Endometrial microvascular endothelial cells (primary cell): ENCODE measurements around the gene CNOT3. TPM values are rescaled to one million over a fixed set of nuclear protein-coding genes. Genes with fewer than 3 reads are reported as not detected.

Source experiments
- in situ Hi-C: cut with HindIII; loops from 2 replicates; pipeline ENCODE4 v1.10.0; 2017; ENCODE audit warnings: low sequenced_read_pairs, low pct_unique_long_range_greater_than_20kb; ENCODE audit errors: inconsistent ontology term
- total RNA-seq: library from RNA; depleted of rRNA; stranded (reverse); fragments of >200 nt; gene quantifications from one replicate; pipeline ENCODE4 v1.2.3, GENCODE V29; 2015; ENCODE audit errors: inconsistent ontology term

CNOT3 gene
- total RNA-seq, 1 donor from 2014 or later: 20.3 TPM

DNA sequence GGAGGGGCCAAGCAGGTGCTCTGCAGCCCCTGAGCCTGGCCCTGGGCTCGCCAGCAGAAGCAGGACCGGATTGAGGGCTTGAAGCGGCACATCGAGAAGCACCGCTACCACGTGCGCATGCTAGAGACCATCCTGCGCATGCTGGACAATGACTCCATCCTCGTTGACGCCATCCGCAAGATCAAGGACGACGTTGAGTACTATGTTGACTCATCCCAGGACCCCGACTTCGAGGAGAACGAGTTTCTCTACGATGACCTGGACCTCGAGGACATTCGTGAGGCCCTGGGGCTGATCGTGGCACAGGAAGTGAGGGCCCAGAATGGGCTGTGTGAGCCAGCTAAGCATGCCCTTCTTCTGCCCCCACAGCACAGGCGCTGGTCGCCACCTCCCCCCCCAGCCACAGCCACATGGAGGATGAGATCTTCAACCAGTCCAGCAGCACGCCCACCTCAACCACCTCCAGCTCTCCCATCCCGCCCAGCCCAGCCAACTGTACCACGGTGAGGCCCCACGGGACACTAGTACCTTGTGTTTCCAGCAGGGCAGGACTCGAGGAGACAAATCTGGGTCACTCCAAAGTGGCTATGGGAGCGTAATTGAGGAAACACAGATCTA, 8.1 kb downstream of the CNOT3 start:
- in situ Hi-C loops: no loop called here

DNA sequence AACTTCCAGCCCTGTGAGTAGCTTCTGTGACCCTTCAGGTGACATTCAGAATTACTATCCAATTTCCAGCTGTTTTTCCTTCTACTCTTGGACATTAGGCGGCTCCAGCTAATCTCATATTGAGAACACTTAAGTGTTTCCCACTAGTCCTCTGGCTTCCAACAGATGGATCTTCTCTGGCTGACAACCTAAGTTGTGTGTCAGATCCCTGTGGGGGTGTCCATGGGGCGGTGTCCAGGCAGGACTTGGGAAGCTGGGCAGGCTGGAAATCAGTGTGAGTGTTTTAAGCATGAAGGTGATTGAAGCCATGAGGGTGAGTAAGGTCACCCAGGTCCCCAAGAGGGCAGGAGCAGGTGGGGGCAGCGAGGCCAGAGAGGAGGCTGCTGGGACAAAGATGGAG, 10.1 kb downstream of the CNOT3 start:
- in situ Hi-C loops: no loop called here

DNA sequence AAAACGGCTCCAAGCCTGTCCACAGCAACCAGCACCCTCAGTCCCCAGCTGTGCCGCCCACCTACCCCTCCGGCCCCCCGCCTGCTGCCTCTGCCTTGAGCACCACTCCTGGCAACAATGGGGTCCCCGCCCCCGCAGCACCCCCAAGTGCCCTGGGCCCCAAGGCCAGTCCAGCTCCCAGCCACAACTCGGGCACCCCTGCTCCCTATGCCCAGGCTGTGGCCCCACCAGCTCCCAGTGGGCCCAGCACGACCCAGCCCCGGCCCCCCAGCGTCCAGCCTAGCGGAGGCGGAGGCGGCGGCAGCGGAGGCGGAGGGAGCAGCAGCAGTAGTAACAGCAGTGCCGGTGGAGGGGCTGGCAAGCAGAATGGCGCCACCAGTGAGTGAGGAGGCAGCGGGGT, 10.6 kb downstream of the CNOT3 start:
- in situ Hi-C loops: no loop called here

DNA sequence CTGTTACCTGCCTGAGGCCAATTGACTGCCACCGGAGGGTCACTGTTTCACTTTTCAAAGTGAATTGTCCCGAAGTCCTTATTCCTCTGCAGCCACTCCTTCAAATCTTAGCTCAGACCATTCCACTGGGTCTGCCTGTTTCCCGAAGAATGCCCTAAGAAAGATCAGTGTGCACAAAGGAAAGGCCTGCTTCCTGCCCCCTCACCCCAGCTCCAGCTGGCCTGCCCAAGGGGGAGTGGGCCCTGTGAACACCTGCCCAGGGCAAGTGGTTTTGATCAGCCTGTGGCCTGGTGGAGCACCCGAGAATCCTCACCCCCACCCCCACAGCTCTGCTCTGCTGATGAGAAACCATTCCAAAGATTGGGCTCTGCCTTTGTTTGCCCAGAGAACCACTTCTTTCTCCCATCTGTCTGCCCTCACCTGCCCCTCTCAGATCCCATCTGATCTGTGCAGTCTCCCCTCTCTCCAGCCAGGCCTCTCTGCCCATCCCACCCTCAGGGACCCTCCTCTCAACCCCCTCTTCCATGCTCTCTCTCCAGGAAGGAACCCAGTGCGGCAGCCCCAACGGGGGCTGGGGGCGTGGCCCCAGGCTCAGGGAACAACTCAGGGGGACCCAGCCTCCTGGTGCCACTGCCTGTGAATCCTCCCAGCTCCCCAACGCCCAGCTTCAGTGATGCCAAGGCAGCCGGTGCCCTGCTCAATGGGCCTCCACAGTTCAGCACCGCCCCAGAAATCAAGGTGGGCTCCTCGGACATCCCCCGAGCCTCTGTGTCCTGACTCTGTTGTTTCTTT, 11.7 kb downstream of the CNOT3 start:
- in situ Hi-C loops: no loop called here

DNA sequence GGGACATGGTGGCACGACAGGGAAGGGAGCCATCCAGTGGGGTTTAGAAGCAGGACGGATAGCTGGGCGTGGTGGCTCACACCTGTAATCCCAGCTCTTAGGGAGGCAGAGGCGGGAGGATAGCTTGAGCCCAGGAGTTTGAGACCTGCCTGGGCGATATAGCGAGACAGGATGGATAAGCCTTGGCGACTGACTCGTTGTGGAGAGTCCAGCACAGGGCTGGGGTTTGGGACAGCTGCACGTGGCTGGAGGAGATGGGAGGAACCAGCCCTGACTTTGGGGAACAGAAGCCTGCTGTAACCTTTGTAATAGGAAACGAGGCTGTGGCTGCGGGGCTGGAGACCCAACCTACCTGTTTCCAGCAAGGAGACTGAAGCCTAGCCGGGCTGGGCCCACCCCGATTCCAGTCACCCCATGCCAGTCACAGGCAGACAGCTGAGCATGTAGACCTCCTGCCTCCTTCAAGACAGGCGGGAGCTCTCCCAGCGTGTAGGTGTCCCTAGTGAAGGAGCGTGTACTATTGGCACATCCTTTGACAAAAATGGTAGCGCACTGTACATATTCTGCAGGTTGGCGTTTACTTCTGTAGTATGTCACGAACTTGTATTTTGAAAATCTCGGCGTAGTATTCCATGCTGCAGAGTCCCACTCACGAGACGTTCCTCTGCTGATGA, 13.9 kb downstream of the CNOT3 start:
- in situ Hi-C loops: no loop called here

DNA sequence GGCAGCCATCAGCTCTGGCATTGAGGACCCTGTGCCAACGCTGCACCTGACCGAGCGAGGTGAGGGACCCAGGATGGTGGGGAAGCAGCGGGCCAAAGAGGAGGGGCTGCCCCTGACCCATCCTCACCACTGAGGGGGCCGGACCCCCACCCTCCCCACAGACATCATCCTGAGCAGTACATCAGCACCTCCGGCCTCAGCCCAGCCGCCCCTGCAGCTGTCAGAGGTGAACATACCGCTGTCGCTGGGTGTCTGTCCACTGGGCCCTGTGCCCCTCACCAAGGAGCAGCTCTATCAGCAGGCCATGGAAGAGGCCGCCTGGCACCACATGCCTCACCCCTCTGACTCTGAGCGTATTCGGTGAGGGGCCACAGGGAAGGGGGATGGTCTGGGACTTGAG, 14.7 kb downstream of the CNOT3 start:
- in situ Hi-C loops: no loop called here

DNA sequence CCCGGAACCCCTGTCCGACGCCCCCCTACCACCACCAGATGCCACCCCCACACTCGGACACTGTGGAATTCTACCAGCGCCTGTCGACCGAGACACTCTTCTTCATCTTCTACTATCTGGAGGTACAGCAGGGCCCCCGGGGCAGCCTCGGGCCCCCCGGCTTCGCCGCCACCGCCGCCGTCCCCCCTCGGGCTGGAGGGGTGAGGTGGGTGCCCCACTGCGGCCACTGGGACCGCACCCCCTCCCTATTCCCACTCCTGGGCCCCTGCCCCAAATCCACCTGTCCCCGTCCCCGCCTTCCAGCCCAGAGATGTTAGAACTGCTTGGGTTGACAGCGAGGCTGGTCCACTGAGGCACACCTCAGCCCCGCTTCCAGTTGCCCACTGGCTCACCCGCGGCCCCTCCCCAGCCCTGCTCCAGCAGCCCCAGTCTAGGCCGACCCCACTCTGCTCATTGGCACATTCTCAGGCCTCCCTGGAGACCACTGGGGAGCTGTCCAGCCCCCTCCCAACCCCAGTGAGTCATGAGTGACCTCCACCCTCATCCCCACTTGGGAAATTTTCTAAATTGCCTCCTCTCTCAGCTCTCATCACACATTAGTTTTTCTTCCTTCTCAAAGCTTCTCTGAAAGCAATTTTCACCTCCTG, 15.4 kb downstream of the CNOT3 start:
- in situ Hi-C loops: no loop called here

DNA sequence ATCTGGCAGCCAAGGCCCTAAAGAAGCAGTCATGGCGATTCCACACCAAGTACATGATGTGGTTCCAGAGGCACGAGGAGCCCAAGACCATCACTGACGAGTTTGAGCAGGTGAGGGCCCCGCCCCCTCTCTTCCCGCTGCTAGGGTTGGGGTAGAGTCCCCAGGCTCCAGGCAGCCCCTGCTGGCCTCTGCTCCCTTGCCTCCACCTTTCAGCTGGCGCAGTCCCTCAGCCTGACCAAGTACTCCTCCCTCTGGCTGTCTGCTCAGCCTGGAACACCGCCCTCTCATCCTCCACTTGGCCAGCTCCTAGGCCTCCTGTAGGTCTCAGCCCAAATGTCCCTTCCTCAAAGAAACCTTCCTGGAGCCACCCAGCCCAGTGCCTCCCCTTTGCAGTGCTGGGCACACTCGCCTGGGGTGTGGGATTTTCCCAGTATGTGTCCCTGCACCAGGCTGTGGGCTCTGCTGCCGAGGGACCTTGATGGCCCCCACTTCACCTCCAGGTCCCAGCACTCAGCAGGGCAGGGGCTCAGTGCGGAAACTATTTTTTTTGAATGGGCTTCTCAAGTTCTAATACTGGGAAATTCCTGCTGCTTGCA, 16.3 kb downstream of the CNOT3 start:
- in situ Hi-C loops: no loop called here

DNA sequence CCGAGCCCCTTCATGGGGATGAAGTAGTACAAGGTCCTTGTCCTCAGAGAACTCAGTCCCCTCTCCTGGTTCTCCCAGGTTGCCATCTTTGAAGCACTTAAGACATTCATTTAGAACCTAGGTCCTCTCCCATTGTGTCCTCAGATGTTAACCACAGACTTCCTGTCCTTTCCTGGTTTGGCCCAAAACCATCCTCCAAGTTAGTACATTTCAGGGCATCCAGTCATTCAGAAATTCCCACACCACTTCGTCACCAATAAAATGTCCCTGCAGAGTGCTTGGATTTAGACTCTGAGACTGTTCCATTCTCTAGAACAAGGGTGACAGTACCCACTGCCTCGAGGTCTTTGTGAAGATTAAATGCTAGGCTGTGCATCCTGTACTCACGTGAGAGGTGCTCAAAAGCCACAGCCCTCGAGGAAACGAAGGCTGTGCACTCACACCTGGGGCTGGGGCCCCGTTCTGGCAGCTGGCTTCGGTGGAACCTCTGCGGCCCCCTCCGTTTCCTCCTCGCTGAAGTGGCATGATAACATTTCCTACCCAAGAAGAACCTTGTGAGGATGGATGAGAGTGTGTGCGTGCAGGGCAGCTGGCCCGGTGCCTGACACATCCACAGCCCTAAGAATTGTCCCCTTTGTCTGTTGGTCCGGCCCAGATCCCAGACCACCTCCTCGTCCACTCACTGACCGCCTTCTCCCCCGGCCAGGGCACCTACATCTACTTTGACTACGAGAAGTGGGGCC, 17.2 kb downstream of the CNOT3 start:
- in situ Hi-C loops: no loop called here

DNA sequence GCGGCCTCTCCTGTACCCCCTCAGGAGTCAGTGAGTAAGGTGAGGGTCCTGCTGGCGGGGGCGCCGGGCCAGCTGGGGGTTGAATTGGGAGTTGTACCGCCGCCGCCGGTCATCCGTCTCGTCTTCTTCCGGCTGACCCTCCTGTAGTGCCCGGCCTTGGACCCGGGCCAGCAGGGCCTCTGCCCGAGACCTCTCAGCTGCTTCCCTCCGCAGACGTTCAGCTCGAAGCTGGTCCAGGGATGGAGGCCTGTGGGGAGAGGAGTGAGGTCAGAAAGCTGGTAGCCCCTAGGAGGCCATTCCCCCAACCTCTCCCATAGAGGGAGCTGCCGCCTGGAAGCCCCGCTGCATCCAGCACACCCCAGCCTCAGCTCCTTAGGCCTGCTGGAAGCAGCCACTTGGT, 18.1 kb downstream of the CNOT3 start:
- in situ Hi-C loops: no loop called here

DNA sequence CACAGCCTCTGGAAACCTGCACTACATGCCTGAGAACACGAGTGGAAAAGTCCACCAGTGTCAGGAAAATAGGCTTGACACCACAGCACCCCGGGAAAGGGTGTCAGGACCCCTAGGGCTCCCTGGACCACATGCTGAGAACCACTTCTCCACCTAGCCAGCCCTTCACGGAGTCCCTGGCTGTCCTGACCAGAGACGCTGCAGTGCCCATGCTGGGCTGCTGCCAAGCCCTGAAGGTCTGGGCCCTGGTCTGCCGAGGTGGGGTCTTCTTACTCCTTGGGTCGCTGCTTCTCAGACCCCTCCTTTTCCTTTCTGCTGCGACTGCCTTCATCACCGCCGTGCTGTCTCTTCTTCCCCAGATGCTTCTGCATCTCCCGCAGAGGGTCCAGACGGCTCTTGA, 18.9 kb downstream of the CNOT3 start:
- in situ Hi-C loops: no loop called here

DNA sequence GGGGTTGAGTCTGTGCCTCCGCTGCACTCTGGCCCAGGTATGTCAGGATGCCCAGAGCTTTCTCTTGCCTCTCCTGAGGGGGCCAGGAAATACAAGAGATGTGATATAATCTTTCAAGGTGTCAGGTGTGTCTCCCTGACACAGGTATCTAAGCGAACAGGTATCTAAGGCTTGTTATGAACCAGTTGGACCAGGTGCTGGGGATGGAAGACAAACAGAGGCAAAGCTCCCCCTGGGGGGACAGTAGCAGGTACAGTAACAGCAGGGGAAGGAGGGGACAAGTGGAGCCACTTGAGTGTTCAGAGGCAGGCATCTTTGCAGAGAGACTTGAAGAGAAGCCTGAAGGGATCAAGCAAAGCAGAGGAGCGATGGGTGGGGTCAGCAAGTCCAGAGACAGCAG, 19.4 kb downstream of the CNOT3 start:
- in situ Hi-C loops: no loop called here

DNA sequence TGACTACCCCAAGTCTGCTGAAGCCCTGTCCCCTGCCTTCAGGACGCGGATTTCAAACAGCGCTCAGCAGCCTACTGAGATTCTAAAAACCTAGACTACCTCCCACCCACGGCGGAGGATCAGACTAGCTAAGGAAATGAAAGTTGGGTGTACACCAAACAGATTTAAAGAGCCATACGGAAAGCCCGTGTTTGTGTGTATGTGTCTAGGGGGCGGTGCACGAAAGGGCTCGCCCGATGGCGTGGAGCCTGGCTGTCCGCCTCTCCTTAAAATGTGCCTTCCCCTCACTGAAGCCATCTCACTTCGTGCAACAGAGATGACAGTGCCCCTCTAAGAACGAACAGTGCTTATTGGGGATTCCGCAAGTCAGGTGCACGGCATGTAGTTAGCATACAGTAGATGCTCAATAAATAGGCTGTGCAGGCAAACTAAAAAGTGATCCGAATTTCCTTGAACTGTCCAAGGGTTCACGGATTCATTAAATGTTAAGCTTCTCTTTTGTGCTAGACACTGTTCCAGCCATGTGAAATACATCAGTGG, 21.3 kb downstream of the CNOT3 start:
- in situ Hi-C loops: no loop called here

DNA sequence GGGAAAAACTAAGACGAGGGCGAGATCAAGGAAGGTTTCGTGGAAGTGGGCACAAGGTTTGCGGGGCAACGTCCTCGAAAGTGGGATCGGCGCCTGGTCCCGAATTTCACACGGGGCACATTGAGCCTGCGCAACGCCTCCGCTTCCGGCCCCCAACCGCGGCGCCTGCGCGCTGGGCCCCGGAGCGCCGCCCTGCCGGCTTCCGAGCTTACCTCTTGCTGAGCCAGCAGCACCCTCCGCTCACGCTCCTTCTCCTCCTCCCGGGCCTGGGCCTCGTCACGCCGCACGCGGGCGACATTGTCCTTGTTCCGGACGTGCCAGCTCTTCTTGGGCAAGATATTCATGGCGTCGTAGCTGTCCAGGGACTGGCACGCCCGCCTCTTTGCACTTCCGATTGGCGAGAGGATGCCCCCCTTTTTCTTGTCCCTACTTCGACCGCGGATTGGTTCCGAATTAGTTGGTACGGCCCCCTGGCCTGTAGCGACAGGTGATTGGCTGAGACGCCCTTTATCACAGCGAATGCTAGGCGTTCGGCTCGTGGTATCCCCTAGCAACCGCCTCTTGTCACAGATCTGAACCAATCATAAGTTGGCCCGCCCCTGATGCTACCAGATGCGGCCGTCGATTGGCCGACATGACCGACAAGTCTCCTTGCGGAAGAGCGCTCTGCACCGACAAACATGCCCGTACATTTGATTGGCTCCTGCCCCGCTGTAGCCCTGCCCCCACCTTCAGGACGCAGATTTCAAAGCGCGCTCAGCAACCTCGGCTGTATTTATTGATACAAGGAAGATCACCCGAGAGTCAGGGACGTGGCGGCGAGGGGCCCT, 22.0 kb downstream of the CNOT3 start, which contains the start of gene LENG1:
LENG1 (minus strand) TSS at position 370 of the 830 bp plus-strand sequence; CDS start at position 344, 26 bp downstream.
- in situ Hi-C loops: no loop called here

DNA sequence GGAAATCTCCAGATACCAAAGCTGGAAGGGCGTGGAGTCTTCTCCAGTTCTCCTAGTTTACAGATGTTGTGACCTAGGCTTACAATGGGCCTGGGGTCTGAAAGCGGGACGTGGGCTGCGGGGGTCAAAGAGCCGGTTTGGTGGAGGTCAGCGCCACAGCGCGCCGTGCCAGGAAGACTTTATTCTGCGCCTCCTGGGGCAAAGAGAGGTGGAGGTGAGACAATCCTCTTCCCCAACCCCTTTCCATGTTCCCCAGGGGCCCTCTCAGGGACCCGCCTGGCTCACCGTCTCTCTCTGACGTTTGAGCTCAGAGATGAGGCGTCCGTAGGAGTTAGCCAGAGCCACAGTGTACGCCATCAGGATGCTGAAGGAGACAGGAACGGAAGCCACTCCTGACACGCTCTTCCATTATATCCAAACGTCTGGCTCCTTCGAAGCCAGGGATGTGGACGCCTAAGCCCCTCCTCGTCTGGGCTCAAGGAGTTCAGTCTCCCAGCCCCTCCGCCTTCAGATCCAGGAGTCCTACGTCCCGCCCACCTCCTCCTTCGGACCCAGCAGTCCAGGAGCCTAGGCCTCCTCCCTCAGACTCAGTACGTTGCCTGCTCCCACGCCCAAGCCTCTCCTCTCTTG, 22.7 kb downstream of the CNOT3 start:
- in situ Hi-C loops: no loop called here

DNA sequence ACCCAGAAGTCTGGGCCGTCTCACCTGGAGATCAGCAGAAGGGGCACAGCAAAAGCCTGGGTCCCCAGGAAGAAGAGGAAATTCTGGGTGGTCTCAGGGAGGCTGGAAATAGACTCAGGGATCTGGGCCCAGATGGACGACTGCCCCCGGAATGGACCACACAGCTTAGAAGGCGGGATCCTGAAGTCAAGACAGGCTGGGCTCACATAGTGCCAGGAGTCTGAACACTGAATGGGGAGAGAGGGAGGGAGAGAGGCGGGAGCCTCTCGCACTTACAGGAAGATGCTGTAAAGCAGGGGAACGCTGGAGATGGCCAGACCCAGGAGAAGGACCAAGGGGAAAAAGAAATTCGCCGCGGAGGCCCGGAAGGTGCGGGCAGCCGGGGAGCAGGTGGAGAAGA, 23.3 kb downstream of the CNOT3 start:
- in situ Hi-C loops: no loop called here

DNA sequence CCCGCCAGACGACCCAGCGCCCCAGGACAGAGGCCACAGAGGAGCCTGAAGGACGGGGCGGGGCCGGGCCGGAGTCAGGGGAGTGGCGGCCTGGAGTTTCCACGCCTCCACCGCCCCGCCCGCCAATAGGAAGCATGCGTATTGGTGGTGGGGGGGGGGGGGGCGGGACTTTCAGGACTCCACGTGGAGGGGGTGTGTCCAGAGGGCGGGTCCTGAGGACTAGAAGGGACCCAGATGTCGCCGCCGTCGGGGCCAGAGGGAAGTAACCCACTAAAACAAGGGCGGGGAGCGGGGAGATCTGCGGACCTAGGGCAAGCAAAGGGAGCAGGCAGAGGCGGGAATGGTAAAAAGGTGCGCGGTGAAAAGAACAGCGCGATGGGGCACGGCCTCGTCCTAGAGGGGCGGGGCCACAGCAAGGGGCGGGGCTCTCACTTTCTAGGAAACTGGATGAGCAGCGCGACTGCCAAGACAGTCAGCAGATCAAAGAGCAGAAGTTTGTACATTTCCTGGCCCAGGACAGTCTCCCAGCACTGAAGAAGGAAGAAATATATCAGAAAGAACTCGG, 24.8 kb downstream of the CNOT3 start:
- in situ Hi-C loops: no loop called here
